SJCRH30 (cell line): ENCODE measurements around the gene ALOX12B. TPM values are rescaled to one million over a fixed set of nuclear protein-coding genes. Genes with fewer than 3 reads are reported as not detected.
A peak's percentile ranks its signal among the peaks of the same experiment; 100 is the strongest.
"Not testable (repeated sequence)": the region's sequence is repeated elsewhere in the genome, so short reads cannot be mapped to it uniquely, and the experiment has no call there.

Experiments
- DNase-seq, 2 experiments: peaks; one replicate each; pipeline ENCODE4 v3.0.0-alpha.2; 2015 to 2020
- H3K27ac ChIP-seq: fragments of 250-450 bp; sonication (Bioruptor Pico); 2 replicates; pipeline ENCODE4 v1.5.1; 2020; ENCODE audit warnings: mild to moderate bottlenecking, moderate library complexity
- H3K27me3 ChIP-seq: fragments of 250-450 bp; sonication (Bioruptor Pico); 2 replicates; pipeline ENCODE4 v1.5.1; 2020; ENCODE audit warnings: mild to moderate bottlenecking, moderate library complexity
- H3K36me3 ChIP-seq: fragments of 250-450 bp; sonication (Bioruptor Pico); 2 replicates; pipeline ENCODE4 v1.5.1; 2020; ENCODE audit warnings: mild to moderate bottlenecking, moderate library complexity
- H3K4me1 ChIP-seq: fragments of 250-450 bp; sonication (Bioruptor Pico); 2 replicates; pipeline ENCODE4 v1.5.1; 2020; ENCODE audit warnings: mild to moderate bottlenecking, moderate library complexity
- H3K4me3 ChIP-seq: fragments of 250-450 bp; sonication (Bioruptor Pico); 2 replicates; pipeline ENCODE4 v1.5.1; 2020; ENCODE audit warnings: mild to moderate bottlenecking, moderate library complexity
- H3K9me3 ChIP-seq: fragments of 250-450 bp; sonication (Bioruptor Pico); replicated peaks from 2 replicates; pipeline ENCODE4 v1.5.1; 2020; ENCODE audit warnings: mild to moderate bottlenecking, moderate library complexity
- total RNA-seq: library from RNA; depleted of rRNA; stranded (reverse); fragments of >200 nt; shearing (Covaris generic); gene quantifications from 2 replicates; pipeline ENCODE4 v1.2.3, GENCODE V29; 2014; rRNA removed

The ALOX12B gene
- total RNA-seq, 1 experiment from 2014 or later: not detected

- DNase-seq: no peak
- Histone ChIP-seq H3K9me3 (no peaks in the 10 kb centered on the region), H3K4me3 (no peak within 1 kb of the TSS), H3K27ac (no peak within 1 kb of the TSS), H3K27me3 (no peaks in the 10 kb centered on the region), H3K36me3 (no peaks in the 10 kb centered on the region), H3K4me1 (no peaks in the 10 kb centered on the region)
Observed at GRCh38 chr17:8038954-8039610, 48.4 kb downstream of the ALOX12B start, which contains the start of gene ALOX15B. Gene ALOX15B (plus strand): TSS chr17:8039059. CDS start chr17:8039156, 97 bp downstream.

DNA sequence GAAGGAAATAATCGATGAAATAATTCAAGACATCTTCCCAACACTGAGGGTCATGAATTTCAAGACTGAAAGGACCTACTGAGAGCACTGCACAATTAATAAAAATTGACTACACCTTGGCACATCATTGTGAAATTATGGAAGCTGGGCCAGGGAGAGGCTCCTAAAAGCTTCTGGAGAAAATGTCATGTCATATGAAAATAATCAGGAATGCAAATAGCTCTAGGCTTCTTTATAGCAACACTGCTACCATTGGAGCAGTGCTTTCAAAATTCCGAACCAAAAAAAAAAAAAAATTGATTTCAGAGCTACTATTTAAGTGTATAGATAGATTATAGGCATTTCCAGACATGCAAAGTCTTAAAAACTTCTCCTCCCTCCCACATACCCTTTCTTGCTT, 55.1 kb downstream of the ALOX12B start:
- Histone ChIP-seq H3K27me3 (no peaks in the 10 kb centered on the region), H3K27ac (no peak overlapping the region), H3K4me1 (no peaks in the 10 kb centered on the region), H3K36me3 (no peaks in the 10 kb centered on the region), H3K4me3 (no peak overlapping the region), H3K9me3 (no peaks in the 10 kb centered on the region)
- DNase-seq: no peak

GRCh38 chr17:8031950-8032349, 55.6 kb downstream of the ALOX12B start:
- Histone ChIP-seq H3K36me3 (no peaks in the 10 kb centered on the region), H3K27me3 (no peaks in the 10 kb centered on the region), H3K27ac (no peak overlapping the region), H3K4me3 (no peak overlapping the region), H3K9me3 (no peaks in the 10 kb centered on the region), H3K4me1 (no peaks in the 10 kb centered on the region)
- DNase-seq: no peak

GRCh38 chr17:8031261-8031661, 56.3 kb downstream of the ALOX12B start:
- DNase-seq: no peak
- H3K4me1 ChIP-seq: no peaks in the 10 kb centered on the region
- H3K4me3 ChIP-seq: no peak overlapping the region

DNA sequence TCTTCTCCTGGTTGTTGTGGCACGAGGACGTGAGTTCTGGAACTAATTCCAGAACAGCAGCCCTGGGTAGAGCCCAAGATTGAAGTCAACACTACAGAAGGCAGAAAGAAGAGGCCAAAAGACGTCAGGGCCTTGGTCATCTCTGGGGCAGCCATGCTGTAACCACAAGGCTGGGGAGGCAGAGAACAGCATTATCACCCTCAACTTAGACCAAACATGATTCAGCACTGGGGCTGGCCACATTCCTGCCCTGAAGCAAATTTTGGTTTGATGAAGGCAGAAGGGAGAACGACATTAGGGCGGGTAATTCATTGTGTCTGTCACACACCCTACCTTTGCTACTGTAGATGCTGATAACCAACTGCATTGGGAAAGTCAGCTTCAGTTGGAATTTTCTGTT, 58.4 kb downstream of the ALOX12B start:
- Histone ChIP-seq H3K27ac (no peak overlapping the region), H3K36me3 (no peaks in the 10 kb centered on the region), H3K9me3 (no peaks in the 10 kb centered on the region), H3K27me3 (no peaks in the 10 kb centered on the region), H3K4me3 (no peak overlapping the region), H3K4me1 (peaks cover 4% of the 10 kb centered on the region; the same call in 1 of the 2 replicates)
- DNase-seq: no peak

More at GRCh38 chr17:8031261-8031661, 56.3 kb downstream of the ALOX12B start:
- Histone ChIP-seq H3K27ac (no peak overlapping the region), H3K36me3 (no peaks in the 10 kb centered on the region), H3K9me3 (no peaks in the 10 kb centered on the region), H3K27me3 (no peaks in the 10 kb centered on the region)

GRCh38 chr17:8025176-8025911, 62.2 kb downstream of the ALOX12B start:
- H3K36me3 ChIP-seq: no peaks in the 10 kb centered on the region
- no peak overlapping the region for H3K27ac ChIP-seq
- no peaks in the 10 kb centered on the region for H3K27me3 ChIP-seq
- H3K4me1 ChIP-seq: peaks cover 4% of the 10 kb centered on the region; the same call in 1 of the 2 replicates
- H3K4me3 ChIP-seq: no peak overlapping the region
- DNase-seq: no peak
- no peaks in the 10 kb centered on the region for H3K9me3 ChIP-seq

- H3K9me3 ChIP-seq, H3K4me3 ChIP-seq, H3K27me3 ChIP-seq, H3K36me3 ChIP-seq, H3K4me1 ChIP-seq: not testable (repeated sequence)
- peak; percentile 44 to 51 for DNase-seq
- H3K27ac ChIP-seq: peak overlapping the region; percentile 48
Observed at GRCh38 chr17:8024161-8024560, 63.4 kb downstream of the ALOX12B start.

Other genes starting within 250 kb of the ALOX12B start
- gene TMEM88, start 232.7 kb downstream of the ALOX12B start, total RNA-seq: 0.36 and 0.63 TPM in 2 replicates
- gene NAA38, start 230.2 kb downstream of the ALOX12B start, total RNA-seq: 30.4 and 45.3 TPM in 2 replicates
- gene CYB5D1, start 229.7 kb downstream of the ALOX12B start, total RNA-seq: 3.5 and 5.3 TPM in 2 replicates
- gene CHD3, start 198.9 kb downstream of the ALOX12B start, total RNA-seq: 101 and 109 TPM in 2 replicates
- 6.6 and 7.1 TPM in 2 replicates for gene RNF227, start 171.4 kb downstream of the ALOX12B start, total RNA-seq
- gene KCNAB3, start 157.9 kb downstream of the ALOX12B start, total RNA-seq: 0.61 and 0.73 TPM in 2 replicates
- 36.5 and 38.8 TPM in 2 replicates for gene TRAPPC1, start 155.8 kb downstream of the ALOX12B start, total RNA-seq
- 27.5 and 29.8 TPM in 2 replicates for gene CNTROB, start 155.5 kb downstream of the ALOX12B start, total RNA-seq
- not detected in 2 replicates for gene GUCY2D, start 85.1 kb downstream of the ALOX12B start, total RNA-seq
- gene ALOX15B, start 48.7 kb downstream of the ALOX12B start, total RNA-seq: not detected in 2 replicates
- not detected in 2 replicates for gene ALOXE3, start 30.8 kb upstream of the ALOX12B start, total RNA-seq
- gene HES7, start 36.4 kb upstream of the ALOX12B start, total RNA-seq: 0.79 and 0.91 TPM in 2 replicates
- gene PER1, start 64.7 kb upstream of the ALOX12B start, total RNA-seq: 9.3 and 13.5 TPM in 2 replicates
- gene VAMP2, start 75.2 kb upstream of the ALOX12B start, total RNA-seq: 6.1 and 7.9 TPM in 2 replicates
- gene TMEM107, start 88.7 kb upstream of the ALOX12B start, total RNA-seq: 13.0 and 19.8 TPM in 2 replicates
- gene BORCS6, start 102.5 kb upstream of the ALOX12B start, total RNA-seq: 1.9 and 2.2 TPM in 2 replicates
- 108 and 113 TPM in 2 replicates for gene AURKB, start 122.9 kb upstream of the ALOX12B start, total RNA-seq
- gene CTC1, start 160.3 kb upstream of the ALOX12B start, total RNA-seq: 6.9 and 8.3 TPM in 2 replicates
- gene PFAS, start 161.6 kb upstream of the ALOX12B start, total RNA-seq: 55.8 and 64.6 TPM in 2 replicates
- 17.9 and 19.2 TPM in 2 replicates for gene RANGRF, start 201.0 kb upstream of the ALOX12B start, total RNA-seq
- 1.0 and 1.6 TPM in 2 replicates for gene SLC25A35, start 207.7 kb upstream of the ALOX12B start, total RNA-seq
- 0.71 and 1.8 TPM in 2 replicates for gene ARHGEF15, start 222.5 kb upstream of the ALOX12B start, total RNA-seq